RKO (cell line): ENCODE data around the gene LIMA1.
"Not testable (repeated sequence)": the region's sequence is repeated elsewhere in the genome, so short reads cannot be mapped to it uniquely, and the experiment has no call there.

Source experiments
- DNase-seq: peaks from one replicate; pipeline ENCODE4 v3.0.0-alpha.2; 2016; ENCODE audit warnings: low spot score

LIMA1 gene

DNA sequence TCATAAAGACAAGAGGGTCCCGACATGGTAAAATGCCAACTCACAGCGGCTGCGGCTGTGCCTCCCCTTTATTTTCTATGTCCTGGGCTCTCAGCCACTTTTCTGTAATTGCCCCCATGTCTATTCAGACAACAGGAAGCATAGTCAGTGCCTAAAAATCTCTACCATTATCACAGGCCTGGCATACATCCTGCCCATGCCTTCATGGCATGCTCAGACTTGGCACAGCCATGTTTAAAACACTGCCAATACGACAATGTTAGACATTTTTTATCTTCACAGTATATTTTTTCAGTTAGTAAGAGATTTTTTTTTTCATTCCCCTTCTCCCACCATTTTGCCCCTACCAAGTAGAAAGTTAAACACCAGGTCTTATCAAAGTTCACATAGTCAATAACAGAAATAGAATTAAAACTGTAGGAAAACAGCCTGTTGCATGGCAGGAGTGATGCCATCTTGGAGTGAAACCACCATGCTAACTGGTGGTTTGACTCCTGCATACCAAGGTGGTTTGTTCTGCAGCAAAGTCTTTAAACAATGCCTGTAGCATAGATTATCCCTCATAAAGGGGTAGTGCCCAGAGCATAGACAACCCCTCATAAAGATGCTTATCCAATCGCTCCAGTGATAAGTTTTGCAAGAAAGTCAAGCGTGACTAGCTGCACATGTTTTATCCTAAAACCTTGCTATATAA is 97.2 kb downstream of the LIMA1 start:
- no peak for DNase-seq

DNA sequence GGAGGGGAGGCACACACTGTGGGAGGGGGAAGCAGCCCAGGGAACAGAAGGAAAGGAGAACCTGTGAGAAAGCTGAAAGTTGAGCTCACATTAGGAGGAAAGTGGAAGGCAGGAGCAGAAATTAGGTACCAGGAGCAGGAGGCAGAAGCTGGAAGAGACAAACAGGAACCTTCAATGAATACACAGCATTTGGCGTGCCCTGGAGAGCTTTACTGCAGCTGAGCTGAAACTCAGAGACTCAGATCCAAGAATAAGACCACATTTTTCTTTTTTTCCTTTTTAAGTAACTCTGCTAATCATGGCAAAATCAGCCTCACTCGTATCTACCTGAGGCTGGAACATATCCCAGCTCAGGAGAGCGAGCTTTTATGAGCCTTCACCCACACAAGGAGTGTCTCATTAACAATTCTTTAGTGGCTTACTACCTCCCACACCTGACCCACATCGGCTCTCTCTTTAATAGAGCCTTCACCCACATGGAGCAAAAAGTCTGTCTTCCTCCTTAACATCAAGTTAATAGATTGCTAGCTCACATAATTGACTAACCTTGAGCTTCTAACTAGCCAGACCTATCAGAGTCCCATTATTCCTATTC is 97.9 kb downstream of the LIMA1 start:
- no peak for DNase-seq

- DNase-seq = no peak
Measured at GRCh38 chr12:50184261-50184660, 99.1 kb downstream of the LIMA1 start.

DNA sequence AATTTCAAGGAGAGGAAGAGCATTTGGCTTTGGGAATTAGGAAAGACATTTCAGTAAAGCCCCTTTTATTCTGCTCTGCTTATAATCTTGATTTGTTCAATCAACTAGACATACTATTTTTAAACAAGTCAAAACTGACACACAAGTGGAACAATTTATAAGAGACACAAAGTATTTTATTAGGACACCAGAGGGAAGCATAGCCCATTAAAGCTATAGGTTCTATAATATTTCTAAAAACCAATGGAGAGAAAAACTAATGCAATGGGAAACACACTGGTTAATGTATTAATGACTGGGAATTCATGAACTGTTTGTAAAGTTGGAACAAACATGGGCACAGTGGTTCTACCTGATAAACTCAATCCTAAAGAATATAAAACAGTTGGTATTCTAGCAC is 100.9 kb downstream of the LIMA1 start:
- DNase-seq = no peak

DNA sequence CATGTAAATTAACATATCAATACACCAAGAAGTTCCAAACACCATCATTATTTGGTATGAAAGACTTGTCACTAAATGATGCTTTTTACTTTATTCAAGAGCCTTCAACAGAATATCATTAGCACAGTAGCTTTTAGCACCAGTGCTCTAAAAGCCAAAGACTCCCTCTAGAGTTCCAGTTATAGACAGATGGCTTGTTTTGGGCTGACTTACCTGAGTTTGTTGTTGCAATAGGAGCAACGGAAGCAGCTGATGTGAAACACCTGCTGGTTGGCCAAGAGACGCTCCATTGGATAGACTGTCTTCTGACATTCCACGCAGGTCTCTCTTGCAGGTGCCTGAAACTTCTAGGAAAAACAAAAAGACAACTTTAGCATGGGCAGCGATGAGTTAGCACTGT is 101.6 kb downstream of the LIMA1 start:
- DNase-seq = no peak

GRCh38 chr12:50175716-50176026 is 107.6 kb downstream of the LIMA1 start:
- no peak for DNase-seq

DNA sequence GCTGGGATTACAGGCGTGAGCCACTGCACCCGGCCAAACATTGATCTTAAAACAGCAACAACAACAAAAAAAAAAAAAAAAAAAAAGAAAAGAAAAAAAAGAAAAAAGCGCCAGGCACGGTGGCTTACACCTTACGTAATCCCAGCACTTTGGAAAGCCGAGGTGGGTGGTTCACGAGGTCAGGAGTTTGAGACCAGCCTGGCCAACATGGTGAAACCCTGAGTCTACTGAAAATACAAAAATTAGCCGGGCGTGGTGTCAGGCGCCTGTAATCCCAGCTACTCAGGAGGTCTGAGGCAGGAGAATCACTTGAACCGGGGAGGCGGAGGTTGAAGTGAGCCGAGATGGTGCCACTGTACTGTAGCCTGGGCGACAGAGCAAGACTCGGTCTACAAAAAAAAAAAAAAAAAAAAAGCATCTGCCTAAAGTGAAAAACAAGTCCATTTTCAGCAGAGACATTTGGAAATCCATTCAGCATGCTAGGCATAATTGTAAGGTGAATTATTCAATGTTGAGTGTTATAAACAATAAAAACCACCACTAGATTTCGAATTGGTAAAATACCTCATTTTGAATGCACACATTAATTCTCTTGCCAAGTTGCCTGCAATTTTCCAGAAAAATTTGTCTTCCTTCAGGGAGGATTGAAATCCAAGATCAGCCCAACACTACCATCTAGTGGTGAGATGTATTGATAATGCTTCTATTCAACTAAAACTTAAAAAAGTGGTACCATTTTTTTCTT is 108.2 kb downstream of the LIMA1 start:
- peak; percentile 77 for DNase-seq

DNA sequence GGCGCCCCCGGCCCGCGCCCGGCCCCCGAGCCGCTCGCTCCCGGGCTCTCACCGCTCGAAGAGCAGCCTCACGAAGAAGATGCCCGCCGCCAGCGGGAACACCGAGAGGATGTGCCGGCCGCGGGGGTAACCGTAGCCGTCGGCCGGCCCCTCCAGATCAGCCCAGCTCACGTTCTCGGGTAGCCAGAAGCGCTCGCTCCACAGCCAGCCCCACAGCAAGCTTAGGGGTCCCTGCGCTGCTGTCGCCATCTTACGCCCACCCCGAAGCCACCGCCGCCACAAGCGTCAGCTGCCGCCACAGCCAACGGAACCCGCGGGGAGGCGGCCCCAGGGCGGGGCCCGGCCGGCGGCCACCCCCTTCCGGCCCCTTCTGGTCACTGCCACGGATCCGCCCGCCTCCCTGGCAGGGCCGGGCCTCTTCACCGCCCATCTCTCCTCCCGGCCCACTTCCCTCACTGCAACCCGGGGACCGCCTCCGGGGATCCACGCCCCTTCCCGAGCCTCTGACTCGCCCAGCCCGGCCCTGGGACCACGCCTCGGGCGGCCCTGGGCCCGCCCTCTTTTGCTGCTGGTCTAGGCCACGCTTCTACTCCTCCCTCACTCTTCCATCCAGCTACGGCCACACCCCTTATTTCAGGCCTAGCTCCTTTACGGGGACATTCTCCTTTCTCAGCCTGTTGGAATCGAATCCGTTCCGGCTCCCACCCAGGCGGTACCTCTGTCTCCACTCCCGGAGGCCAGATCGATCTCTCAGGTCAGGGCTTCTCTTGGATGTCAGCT is 116.1 kb downstream of the LIMA1 start, which contains the start of gene CERS5:
Gene CERS5, minus strand, starts transcription at position 321 of the 780 bp plus-strand sequence. Its CDS starts 72 bp downstream, at position 249.
- DNase-seq = peak; percentile 97

- peak; percentile 51 for DNase-seq
Measured at GRCh38 chr12:50166799-50167048, 116.6 kb downstream of the LIMA1 start.

DNA sequence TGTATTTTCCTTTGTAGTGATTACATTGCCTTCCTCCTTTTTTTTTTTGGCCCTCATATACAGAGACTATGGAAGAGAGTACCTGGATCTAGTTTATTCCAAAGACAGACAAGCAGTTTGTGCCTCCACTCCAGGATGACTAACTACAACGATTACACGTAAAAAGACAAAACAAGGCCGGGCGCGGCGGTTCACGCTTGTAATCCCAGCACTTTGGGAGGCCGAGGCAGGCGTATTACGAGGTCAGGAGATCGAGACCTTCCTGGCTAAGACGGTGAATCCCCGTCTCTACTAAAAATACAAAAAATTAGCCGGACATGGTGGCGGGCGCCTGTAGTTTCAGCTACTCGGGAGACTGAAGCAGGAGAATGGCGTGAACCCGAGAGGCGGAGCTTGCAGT is 118.4 kb downstream of the LIMA1 start:
- DNase-seq = no peak

- DNase-seq = no peak
Measured at GRCh38 chr12:50162230-50162629, 121.1 kb downstream of the LIMA1 start.

GRCh38 chr12:50160643-50161042 is 122.7 kb downstream of the LIMA1 start:
- no peak for DNase-seq

- DNase-seq = no peak
Measured at GRCh38 chr12:50157259-50157658, 126.1 kb downstream of the LIMA1 start.

- DNase-seq = no peak
Measured at GRCh38 chr12:50156641-50157040, 126.7 kb downstream of the LIMA1 start.

DNA sequence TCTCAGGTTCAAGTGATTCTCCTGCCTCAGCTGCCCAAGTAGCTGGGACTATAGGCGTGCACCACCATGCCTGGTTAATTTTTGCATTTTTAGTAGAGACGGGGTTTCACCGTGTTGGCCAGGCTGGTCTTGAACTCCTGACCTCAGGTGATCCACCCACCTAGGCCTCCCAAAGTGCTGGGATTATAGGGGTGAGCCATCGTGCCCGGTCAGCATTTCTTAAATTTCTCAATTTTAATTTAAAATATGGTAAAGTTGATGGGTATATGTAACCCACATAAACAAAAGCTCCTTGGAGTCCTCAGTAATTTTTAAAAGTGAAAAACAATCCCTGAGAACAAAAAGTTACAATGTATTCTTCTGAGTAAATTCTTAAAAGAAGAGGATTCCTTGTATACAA is 128.4 kb downstream of the LIMA1 start:
- DNase-seq = not testable (repeated sequence)

DNA sequence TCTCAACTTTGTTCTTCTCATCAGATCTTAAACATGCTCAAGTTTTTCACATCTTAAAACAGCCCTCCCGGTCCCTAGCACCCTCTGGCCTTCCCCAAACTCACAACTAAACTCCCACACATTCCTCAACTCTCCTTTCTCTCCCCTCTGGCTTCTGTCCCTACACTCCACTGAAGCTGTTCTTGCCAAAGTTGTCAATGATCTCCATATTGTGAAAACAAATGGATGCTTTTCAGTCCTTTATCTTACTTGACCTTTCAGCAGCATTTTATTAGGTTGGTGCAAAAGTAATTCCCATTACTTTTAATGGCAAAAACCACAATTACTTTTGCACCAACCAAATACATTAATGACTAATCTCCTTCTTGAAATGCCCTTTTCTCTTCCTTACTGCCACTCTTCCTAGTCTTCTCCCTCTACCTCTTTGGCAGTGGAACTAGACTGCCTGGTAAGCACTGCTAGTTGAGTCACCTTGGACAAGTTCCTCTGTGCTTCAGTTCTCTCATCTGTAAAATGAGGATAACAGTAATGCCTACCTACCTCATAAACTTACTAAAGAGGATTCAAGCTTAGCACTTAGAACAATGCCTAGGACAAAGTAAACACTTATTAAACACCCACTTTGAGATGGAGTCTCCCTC is 132.2 kb downstream of the LIMA1 start:
- no peak for DNase-seq

- no peak for DNase-seq
Measured at GRCh38 chr12:50149311-50149710, 134.0 kb downstream of the LIMA1 start.

- DNase-seq = not testable (repeated sequence)
Measured at GRCh38 chr12:50148011-50148410, 135.3 kb downstream of the LIMA1 start.

- no peak for DNase-seq
Measured at GRCh38 chr12:50147281-50147680, 136.0 kb downstream of the LIMA1 start.

- no peak for DNase-seq
Measured at GRCh38 chr12:50145439-50145838, 137.9 kb downstream of the LIMA1 start.

- no peak for DNase-seq
Measured at GRCh38 chr12:50142993-50143392, 140.3 kb downstream of the LIMA1 start.

DNA sequence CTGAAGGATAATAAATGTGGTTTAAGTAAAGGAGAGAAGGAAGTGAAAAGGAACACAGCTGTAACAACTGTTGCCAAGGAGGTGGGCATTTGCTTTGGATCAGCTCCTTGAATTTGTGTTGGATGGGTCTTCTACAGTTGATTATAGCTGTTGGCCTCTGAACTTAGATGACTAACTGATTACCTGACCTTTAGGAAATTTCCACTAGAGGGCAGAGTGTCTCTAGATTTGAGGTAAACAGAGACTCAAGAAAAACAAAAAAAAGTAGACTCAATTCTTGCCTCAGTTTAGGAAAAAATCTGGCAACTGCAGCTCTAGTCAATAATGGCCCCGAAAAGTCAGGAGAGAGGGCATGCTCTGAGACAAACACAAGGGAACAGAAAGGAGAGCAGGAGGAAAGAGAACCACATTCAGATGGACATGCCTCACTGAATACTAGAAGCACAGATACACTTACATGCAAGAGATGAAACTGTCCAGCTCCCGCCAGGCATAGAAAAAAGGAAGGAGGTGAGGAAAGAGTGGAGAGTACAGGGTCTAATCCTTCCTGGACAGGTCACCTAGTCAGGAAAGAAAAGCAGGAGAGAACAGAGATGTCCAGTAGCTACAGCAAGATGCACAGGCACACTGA is 150.7 kb downstream of the LIMA1 start:
- peak; percentile 66 for DNase-seq
